ENCODE results near the gene SEMA3C. TPM values are rescaled to one million over a fixed set of nuclear protein-coding genes. Genes with fewer than 3 reads are reported as not detected.

The SEMA3C gene
- polyA plus RNA-seq, 1 experiment, result 64.1 TPM

DNA sequence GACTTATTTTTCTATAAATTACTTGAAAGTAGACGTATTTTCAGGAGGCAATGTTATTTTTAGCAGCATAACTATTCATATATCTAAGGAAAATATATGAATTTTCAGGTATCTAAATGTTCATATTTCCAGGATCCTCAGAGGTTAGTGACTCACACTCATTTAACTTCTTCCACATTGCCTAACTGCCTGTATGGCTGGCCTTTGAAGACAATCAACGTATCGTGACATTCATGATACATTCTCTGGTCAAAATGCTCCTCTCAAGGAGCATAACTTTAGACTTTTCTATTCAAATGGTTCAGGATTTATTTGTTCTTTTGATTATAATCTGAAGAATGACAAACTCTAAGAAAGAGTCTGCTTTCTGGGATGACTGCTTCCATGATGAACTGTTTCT lies 89.3 kb downstream of the SEMA3C start:
- ChIA-PET POLR2A (no interaction called here), CTCF (no interaction called here)

DNA sequence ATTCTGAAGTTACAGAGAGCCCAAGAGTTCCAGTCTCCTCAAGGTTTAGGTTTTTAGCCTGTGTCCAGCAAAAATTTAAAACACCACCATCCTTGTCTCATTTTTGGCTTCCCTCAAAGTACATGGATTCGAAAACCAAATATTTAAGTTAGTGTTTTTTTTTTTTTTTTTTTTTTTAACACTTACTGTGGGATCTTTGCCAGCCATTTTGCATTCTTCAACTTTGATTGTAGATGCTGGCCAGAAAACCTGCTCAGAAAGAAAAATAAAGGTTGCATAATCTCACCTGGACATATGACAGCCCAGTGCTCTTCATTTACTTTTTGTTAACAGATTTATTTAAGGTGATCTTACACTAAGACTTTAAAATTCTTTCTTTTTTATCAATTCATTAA lies 91.6 kb downstream of the SEMA3C start:
- H3K27me3 ChIP-seq (ENCODE audit: control insufficient read depth, insufficient read depth, low read length), result no peaks in the 10 kb centered on the region
- ChIA-PET CTCF (no interaction called here), POLR2A (no interaction called here)
- TF ChIP-seq, protein P1, sequence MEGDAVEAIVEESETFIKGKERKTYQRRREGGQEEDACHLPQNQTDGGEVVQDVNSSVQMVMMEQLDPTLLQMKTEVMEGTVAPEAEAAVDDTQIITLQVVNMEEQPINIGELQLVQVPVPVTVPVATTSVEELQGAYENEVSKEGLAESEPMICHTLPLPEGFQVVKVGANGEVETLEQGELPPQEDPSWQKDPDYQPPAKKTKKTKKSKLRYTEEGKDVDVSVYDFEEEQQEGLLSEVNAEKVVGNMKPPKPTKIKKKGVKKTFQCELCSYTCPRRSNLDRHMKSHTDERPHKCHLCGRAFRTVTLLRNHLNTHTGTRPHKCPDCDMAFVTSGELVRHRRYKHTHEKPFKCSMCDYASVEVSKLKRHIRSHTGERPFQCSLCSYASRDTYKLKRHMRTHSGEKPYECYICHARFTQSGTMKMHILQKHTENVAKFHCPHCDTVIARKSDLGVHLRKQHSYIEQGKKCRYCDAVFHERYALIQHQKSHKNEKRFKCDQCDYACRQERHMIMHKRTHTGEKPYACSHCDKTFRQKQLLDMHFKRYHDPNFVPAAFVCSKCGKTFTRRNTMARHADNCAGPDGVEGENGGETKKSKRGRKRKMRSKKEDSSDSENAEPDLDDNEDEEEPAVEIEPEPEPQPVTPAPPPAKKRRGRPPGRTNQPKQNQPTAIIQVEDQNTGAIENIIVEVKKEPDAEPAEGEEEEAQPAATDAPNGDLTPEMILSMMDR (IDR thresholded peaks at IDR 0.05; ENCODE audit: insufficient read depth, low read depth, low read length), result no peak
- no peak for DNase-seq (ENCODE audit: low read depth)
- H3K4me3 ChIP-seq (ENCODE audit: low read depth, low read length), result no peak overlapping the region
- H3K36me3 ChIP-seq (ENCODE audit: control insufficient read depth, insufficient read depth, low read length), result no peaks in the 10 kb centered on the region

More for the DNA sequence above, 89.3 kb downstream of the SEMA3C start:
- TF ChIP-seq, protein P1 (IDR thresholded peaks at IDR 0.05; ENCODE audit: insufficient read depth, low read depth, low read length), result no peak
- DNase-seq (ENCODE audit: low read depth), result no peak
- Histone ChIP-seq H3K36me3 (ENCODE audit: control insufficient read depth, insufficient read depth, low read length) (no peaks in the 10 kb centered on the region), H3K27me3 (ENCODE audit: control insufficient read depth, insufficient read depth, low read length) (no peaks in the 10 kb centered on the region), H3K4me3 (ENCODE audit: low read depth, low read length) (no peak overlapping the region)

DNA sequence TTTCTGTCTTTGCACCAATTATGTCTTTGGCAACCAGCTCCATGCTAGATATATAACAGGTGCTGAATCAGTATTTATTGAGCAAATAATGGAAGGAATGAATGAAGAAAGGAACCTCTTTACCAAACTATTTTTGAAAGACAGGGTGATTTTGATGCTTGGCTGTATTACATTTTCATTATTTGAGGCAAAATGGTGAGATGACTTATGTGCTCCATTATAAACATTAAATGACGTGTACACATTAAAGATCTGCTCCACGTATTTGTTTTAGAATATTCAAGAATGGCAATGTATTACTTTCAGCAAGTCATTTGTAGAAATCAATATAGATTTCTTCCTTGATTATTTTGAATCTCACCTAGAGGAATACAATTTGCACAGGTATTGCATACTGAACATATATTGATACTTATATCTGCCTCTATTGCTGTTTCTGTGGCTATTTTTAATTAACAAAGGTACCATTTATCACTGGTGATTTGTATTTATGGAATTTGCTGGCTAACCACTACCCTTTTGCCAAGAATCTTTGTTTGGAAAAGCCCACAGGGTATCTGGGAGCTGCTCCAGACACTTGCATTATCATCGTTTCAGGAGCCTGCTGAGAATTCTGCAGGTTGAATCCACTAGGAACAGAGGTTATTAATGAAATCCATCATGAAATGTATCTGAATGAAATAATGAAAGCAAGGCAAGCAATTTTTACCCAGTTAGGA lies 92.2 kb downstream of the SEMA3C start:
- DNase-seq (ENCODE audit: low read depth), result no peak
- Histone ChIP-seq H3K27me3 (ENCODE audit: control insufficient read depth, insufficient read depth, low read length) (no peaks in the 10 kb centered on the region), H3K36me3 (ENCODE audit: control insufficient read depth, insufficient read depth, low read length) (no peaks in the 10 kb centered on the region), H3K4me3 (ENCODE audit: low read depth, low read length) (no peak overlapping the region)
- ChIA-PET CTCF (no interaction called here), POLR2A (no interaction called here)
- TF ChIP-seq, protein P1 (IDR thresholded peaks at IDR 0.05; ENCODE audit: insufficient read depth, low read depth, low read length), result no peak

DNA sequence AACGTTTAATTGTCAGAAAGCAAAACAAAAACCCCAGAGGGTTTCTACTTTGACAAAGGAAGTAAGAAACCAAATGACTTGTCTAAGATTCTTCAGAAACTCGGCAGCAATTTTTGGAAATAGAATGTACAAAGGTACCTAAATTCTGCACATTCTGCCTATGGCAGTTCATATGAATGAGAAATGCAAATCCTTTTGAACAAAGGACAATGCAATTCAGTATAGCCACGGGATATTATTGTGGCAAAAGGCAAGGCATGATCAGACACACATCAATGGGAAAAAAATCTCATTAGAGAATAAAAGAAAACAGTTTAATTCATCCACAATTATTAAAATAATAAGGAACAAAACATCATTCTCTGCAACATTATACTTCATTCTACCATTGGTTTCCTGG lies 93.4 kb downstream of the SEMA3C start:
- POLR2A ChIA-PET, result no interaction called here
- H3K27me3 ChIP-seq (ENCODE audit: control insufficient read depth, insufficient read depth, low read length), result no peaks in the 10 kb centered on the region
- TF ChIP-seq, protein P1 (IDR thresholded peaks at IDR 0.05; ENCODE audit: insufficient read depth, low read depth, low read length), result no peak
- no peaks in the 10 kb centered on the region for H3K36me3 ChIP-seq (ENCODE audit: control insufficient read depth, insufficient read depth, low read length)
- CTCF ChIA-PET, result no interaction called here
- H3K4me3 ChIP-seq (ENCODE audit: low read depth, low read length), result no peak overlapping the region
- no peak for DNase-seq (ENCODE audit: low read depth)

DNA sequence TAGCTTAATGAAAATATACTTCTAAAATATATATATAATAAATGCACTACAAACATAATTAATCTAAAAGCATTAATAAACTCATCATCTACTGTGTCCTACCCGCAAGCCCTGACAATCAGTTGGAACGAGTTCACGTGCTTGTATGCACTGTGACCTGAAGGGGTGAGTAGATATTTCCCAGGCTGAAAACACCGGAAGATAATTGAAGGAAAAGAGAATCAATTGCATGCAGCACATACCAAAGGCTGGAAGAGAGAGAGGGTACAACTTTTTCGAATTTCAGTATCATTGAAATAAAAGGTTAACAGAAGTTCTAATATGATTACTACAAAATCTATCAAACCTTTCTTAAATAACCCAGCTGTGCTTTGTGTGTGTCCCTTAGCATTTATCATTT lies 94.6 kb downstream of the SEMA3C start:
- no peak for DNase-seq (ENCODE audit: low read depth)
- Histone ChIP-seq H3K27me3 (ENCODE audit: control insufficient read depth, insufficient read depth, low read length) (no peaks in the 10 kb centered on the region), H3K36me3 (ENCODE audit: control insufficient read depth, insufficient read depth, low read length) (no peaks in the 10 kb centered on the region), H3K4me3 (ENCODE audit: low read depth, low read length) (no peak overlapping the region)
- CTCF ChIA-PET, result no interaction called here
- TF ChIP-seq, protein P1 (IDR thresholded peaks at IDR 0.05; ENCODE audit: insufficient read depth, low read depth, low read length), result no peak
- POLR2A ChIA-PET, result no interaction called here

Data from BJ (cell line).